ENCODE data around the gene MAP3K4.
"Not testable (repeated sequence)": the region's sequence is repeated elsewhere in the genome, so short reads cannot be mapped to it uniquely, and the experiment has no call there.

MAP3K4 gene

GRCh38 chr6:160962835-160963623 is 28.5 kb upstream of the MAP3K4 start:
- DNase-seq (no peak), ATAC-seq (no peak)
- Mint-ChIP-seq H3K27me3 (peaks cover 8% of the 10 kb centered on the region), H3K4me3 (no peak overlapping the region), H3K27ac (peak overlapping the region in 1 of 2 donors; percentile 3), H3K4me1 (no peaks in the 10 kb centered on the region), H3K9me3 (no peaks in the 10 kb centered on the region)

DNA sequence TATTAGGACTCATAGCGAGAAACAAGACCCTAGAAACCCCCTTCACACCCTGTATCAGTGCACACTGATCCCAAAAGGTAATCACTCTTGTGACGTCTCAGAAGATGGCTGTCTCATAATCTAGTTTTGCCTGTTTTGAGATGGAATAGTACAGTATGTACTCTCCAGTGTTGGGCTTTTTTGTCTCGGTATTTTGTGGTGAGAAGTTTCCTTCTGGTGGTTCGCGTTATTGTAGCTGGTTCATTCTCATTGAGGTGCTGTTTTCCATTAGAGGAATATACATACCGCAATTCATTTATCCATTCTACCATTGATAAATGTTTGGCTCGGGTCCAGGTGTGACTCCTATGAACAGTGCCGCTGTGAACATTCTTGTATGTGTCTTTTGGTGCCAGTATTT is 27.9 kb upstream of the MAP3K4 start:
- Mint-ChIP-seq H3K4me1 (no peaks in the 10 kb centered on the region), H3K27ac (no peak overlapping the region), H3K9me3 (no peaks in the 10 kb centered on the region), H3K4me3 (no peak overlapping the region), H3K27me3 (peaks cover 8% of the 10 kb centered on the region)
- ATAC-seq (no peak), DNase-seq (no peak)

DNA sequence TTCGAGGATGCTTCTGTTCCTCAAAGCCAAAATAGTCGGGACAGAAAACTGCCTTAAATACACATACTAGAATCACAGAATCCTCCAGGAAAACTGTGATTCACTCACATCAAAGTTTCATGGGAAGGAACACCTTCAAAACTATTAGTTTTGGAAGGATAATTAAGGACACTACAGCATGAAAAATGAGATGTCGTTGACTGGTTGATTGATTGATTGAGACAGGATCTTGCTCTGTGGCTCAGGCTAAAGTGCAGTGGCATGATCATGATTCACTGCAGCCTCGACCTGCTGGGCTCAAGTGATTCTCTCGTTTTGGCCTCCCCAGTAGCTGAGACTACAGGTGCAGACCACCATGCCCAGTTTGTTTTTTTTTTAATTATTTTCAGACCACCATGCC is 25.7 kb upstream of the MAP3K4 start:
- ATAC-seq, result no peak
- no peaks in the 10 kb centered on the region for H3K4me1 Mint-ChIP-seq
- H3K27ac Mint-ChIP-seq, result no peak overlapping the region
- H3K27me3 Mint-ChIP-seq, result peaks cover 16% of the 10 kb centered on the region
- H3K9me3 Mint-ChIP-seq, result no peaks in the 10 kb centered on the region
- no peak for DNase-seq
- no peak overlapping the region for H3K4me3 Mint-ChIP-seq

GRCh38 chr6:160966493-160967229 is 24.9 kb upstream of the MAP3K4 start:
- H3K27ac Mint-ChIP-seq, result no peak overlapping the region

DNA sequence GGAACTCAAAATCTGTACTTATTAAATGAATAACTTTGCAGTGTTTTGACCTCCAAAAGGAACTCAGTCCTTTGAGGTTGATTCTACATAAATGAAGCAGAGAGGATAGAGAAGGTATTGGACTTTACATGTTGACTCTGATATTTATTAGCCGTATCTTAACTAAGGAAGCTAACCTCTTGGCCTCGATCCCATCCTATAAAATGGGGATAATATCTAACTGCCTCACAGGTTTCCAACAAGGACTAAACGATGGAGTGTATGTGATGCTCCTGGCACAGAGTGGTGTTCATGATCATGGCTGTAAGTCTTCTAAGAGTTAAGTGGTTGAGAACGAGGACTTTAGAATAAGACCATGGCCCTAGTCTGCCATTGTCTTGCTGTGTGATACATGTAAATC is 24.2 kb upstream of the MAP3K4 start:
- no peaks in the 10 kb centered on the region for H3K9me3 Mint-ChIP-seq
- H3K4me3 Mint-ChIP-seq, result no peak overlapping the region
- no peaks in the 10 kb centered on the region for H3K4me1 Mint-ChIP-seq
- DNase-seq (no peak), ATAC-seq (no peak)
- peaks cover 16% of the 10 kb centered on the region for H3K27me3 Mint-ChIP-seq
- H3K27ac Mint-ChIP-seq, result no peak overlapping the region

More at GRCh38 chr6:160966493-160967229, 24.9 kb upstream of the MAP3K4 start:
- Mint-ChIP-seq H3K27me3 (peaks cover 16% of the 10 kb centered on the region), H3K9me3 (no peaks in the 10 kb centered on the region), H3K4me1 (no peaks in the 10 kb centered on the region), H3K4me3 (no peak overlapping the region)
- no peak for ATAC-seq
- no peak for DNase-seq

DNA sequence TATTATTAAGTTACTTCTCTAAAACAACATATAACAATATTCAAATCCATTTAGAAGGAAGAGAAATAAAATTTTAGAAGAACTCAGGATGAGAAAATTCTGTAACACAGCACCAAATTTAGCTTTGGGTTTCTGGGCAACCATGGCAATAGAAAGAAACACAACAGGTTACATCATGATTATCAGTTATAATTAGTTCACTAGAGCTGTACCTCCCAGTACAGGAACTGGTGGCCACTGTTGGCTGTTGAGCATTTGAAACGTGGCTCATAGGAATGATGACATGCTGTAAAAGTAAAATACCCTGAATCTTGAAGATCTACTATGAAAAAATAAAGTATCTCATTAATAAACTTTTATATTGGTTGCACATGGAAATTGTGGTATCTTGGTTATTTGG is 23.7 kb upstream of the MAP3K4 start:
- no peak overlapping the region for H3K4me3 Mint-ChIP-seq
- DNase-seq (no peak), ATAC-seq (no peak)
- no peak overlapping the region for H3K27ac Mint-ChIP-seq
- H3K4me1 Mint-ChIP-seq, result no peaks in the 10 kb centered on the region
- H3K27me3 Mint-ChIP-seq, result peaks cover 16% of the 10 kb centered on the region
- H3K9me3 Mint-ChIP-seq, result no peaks in the 10 kb centered on the region

GRCh38 chr6:160971171-160971570 is 20.4 kb upstream of the MAP3K4 start:
- Mint-ChIP-seq H3K27ac (no peak overlapping the region), H3K27me3 (peaks cover 16% of the 10 kb centered on the region)

GRCh38 chr6:160972111-160972510 is 19.5 kb upstream of the MAP3K4 start:
- Mint-ChIP-seq H3K4me1 (no peaks in the 10 kb centered on the region), H3K9me3 (no peaks in the 10 kb centered on the region), H3K27me3 (peaks cover 16% of the 10 kb centered on the region), H3K4me3 (no peak overlapping the region), H3K27ac (no peak overlapping the region)
- no peak for ATAC-seq
- no peak for DNase-seq

More at GRCh38 chr6:160971171-160971570, 20.4 kb upstream of the MAP3K4 start:
- Mint-ChIP-seq H3K4me3 (no peak overlapping the region), H3K9me3 (no peaks in the 10 kb centered on the region), H3K4me1 (no peaks in the 10 kb centered on the region)
- DNase-seq (no peak), ATAC-seq (no peak)

GRCh38 chr6:160972594-160972993 is 19.0 kb upstream of the MAP3K4 start:
- not testable (repeated sequence) for H3K4me3 Mint-ChIP-seq, ATAC-seq, H3K9me3 Mint-ChIP-seq, H3K27ac Mint-ChIP-seq, H3K4me1 Mint-ChIP-seq, DNase-seq
- H3K27me3 Mint-ChIP-seq, result peaks cover 16% of the 10 kb centered on the region

GRCh38 chr6:160973311-160974250 is 18.0 kb upstream of the MAP3K4 start:
- ATAC-seq (no peak), DNase-seq (no peak)
- Mint-ChIP-seq H3K27ac (no peak overlapping the region), H3K27me3 (peaks cover 21% of the 10 kb centered on the region), H3K4me1 (no peaks in the 10 kb centered on the region), H3K9me3 (no peaks in the 10 kb centered on the region), H3K4me3 (no peak overlapping the region)

- Mint-ChIP-seq H3K4me3 (no peak overlapping the region), H3K27ac (no peak overlapping the region), H3K27me3 (peaks cover 23% of the 10 kb centered on the region), H3K9me3 (no peaks in the 10 kb centered on the region), H3K4me1 (no peaks in the 10 kb centered on the region)
- ATAC-seq, result no peak
- DNase-seq, result no peak
These were observed 17.2 kb upstream of the MAP3K4 start for GRCh38 chr6:160974304-160974771.

- H3K27ac Mint-ChIP-seq, result no peak overlapping the region
- H3K27me3 Mint-ChIP-seq, result peaks cover 15% of the 10 kb centered on the region
- no peaks in the 10 kb centered on the region for H3K4me1 Mint-ChIP-seq
- ATAC-seq (no peak), DNase-seq (no peak)
- H3K4me3 Mint-ChIP-seq, result no peak overlapping the region
- no peaks in the 10 kb centered on the region for H3K9me3 Mint-ChIP-seq
These were observed 16.4 kb upstream of the MAP3K4 start for GRCh38 chr6:160975162-160975561.

- DNase-seq, H3K4me1 Mint-ChIP-seq, H3K9me3 Mint-ChIP-seq, ATAC-seq, H3K27ac Mint-ChIP-seq, H3K4me3 Mint-ChIP-seq: not testable (repeated sequence)
- peaks cover 13% of the 10 kb centered on the region for H3K27me3 Mint-ChIP-seq
These were observed 15.6 kb upstream of the MAP3K4 start for GRCh38 chr6:160975961-160976360.

GRCh38 chr6:160978141-160978901 is 13.2 kb upstream of the MAP3K4 start:
- no peak for ATAC-seq
- peaks cover 18% of the 10 kb centered on the region for H3K27me3 Mint-ChIP-seq
- H3K27ac Mint-ChIP-seq, result no peak overlapping the region
- no peak overlapping the region for H3K4me3 Mint-ChIP-seq
- H3K9me3 Mint-ChIP-seq, result peaks cover 8% of the 10 kb centered on the region in 2 donors
- no peak for DNase-seq
- H3K4me1 Mint-ChIP-seq, result no peaks in the 10 kb centered on the region
